Type B pancreatic cell (in vitro differentiated cells): ENCODE measurements around the gene MAPK8IP1. TPM values are rescaled to one million over a fixed set of nuclear protein-coding genes. Genes with fewer than 3 reads are reported as not detected.

ENCODE experiments used
- DNase-seq: peaks from one replicate; pipeline ENCODE4 v3.0.0; 2021; ENCODE audit warnings: mixed read lengths; ENCODE audit not compliant: unreplicated experiment; ENCODE audit errors: extremely low spot score
- H3K27ac Mint-ChIP-seq: 2 replicates; pipeline ENCODE4 v1.8.0; 2021; ENCODE audit warnings: mild to moderate bottlenecking, mixed read lengths
- H3K27me3 Mint-ChIP-seq: 2 replicates; pipeline ENCODE4 v1.8.0; 2021; ENCODE audit warnings: mixed read lengths
- H3K36me3 Mint-ChIP-seq: 2 replicates; pipeline ENCODE4 v1.8.0; 2021; ENCODE audit warnings: mixed read lengths
- H3K4me1 Mint-ChIP-seq: one replicate; pipeline ENCODE4 v1.8.0; 2021; ENCODE audit warnings: mixed read lengths; ENCODE audit not compliant: unreplicated experiment
- H3K4me3 Mint-ChIP-seq: 2 replicates; pipeline ENCODE4 v1.8.0; 2021; ENCODE audit warnings: mild to moderate bottlenecking, mixed read lengths
- H3K9me3 Mint-ChIP-seq: 2 replicates; pipeline ENCODE4 v1.8.0; 2021; ENCODE audit warnings: mixed read lengths
- total RNA-seq: library from RNA; stranded (reverse); gene quantifications from 2 replicates; pipeline ENCODE4 v1.2.1, GENCODE V29; 2021; ENCODE audit warnings: low replicate concordance
- TF ChIP-seq, protein P1 (sequence below): fragments of 200-600 bp; sonication (generic); conservative IDR thresholded peaks from 2 replicates; pipeline ENCODE4 v1.5.0; 2021; ENCODE audit warnings: antibody characterized with exemption, mild to moderate bottlenecking

The MAPK8IP1 gene
- total RNA-seq, 1 donor from 2014 or later: 23.7 TPM

DNA sequence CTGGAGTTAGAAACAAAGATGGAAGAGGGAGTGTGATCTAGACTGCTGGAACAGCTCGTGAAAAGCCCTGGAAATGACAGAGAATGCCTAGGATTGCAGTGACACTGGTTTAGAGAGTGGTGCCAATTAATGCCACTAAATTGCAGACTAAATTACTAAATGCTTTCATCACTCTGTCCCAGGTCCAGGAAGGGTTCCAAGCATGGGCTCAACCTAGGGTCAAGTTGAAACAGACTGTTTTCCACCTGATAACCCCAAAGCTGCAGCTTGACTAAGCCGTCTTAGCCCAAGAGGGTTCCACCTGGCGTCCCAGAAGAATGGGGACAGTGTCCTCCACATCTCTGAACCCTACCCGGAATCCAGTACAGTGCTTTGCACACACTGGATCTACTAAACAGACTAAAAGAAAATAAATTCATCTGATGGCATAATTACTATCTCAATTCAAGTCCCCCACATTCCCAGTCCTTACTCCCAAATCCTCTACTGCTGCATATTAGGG, 39.2 kb upstream of the MAPK8IP1 start:
- Mint-ChIP-seq H3K4me3 (peak overlapping the region; percentile 89), H3K36me3 (no peaks in the 10 kb centered on the region), H3K27me3 (peaks cover 23% of the 10 kb centered on the region), H3K27ac (peak overlapping the region; percentile 95), H3K9me3 (no peaks in the 10 kb centered on the region), H3K4me1 (peaks cover 23% of the 10 kb centered on the region)
- no peak for DNase-seq
- TF ChIP-seq, protein P1, sequence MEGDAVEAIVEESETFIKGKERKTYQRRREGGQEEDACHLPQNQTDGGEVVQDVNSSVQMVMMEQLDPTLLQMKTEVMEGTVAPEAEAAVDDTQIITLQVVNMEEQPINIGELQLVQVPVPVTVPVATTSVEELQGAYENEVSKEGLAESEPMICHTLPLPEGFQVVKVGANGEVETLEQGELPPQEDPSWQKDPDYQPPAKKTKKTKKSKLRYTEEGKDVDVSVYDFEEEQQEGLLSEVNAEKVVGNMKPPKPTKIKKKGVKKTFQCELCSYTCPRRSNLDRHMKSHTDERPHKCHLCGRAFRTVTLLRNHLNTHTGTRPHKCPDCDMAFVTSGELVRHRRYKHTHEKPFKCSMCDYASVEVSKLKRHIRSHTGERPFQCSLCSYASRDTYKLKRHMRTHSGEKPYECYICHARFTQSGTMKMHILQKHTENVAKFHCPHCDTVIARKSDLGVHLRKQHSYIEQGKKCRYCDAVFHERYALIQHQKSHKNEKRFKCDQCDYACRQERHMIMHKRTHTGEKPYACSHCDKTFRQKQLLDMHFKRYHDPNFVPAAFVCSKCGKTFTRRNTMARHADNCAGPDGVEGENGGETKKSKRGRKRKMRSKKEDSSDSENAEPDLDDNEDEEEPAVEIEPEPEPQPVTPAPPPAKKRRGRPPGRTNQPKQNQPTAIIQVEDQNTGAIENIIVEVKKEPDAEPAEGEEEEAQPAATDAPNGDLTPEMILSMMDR: no peak

DNA sequence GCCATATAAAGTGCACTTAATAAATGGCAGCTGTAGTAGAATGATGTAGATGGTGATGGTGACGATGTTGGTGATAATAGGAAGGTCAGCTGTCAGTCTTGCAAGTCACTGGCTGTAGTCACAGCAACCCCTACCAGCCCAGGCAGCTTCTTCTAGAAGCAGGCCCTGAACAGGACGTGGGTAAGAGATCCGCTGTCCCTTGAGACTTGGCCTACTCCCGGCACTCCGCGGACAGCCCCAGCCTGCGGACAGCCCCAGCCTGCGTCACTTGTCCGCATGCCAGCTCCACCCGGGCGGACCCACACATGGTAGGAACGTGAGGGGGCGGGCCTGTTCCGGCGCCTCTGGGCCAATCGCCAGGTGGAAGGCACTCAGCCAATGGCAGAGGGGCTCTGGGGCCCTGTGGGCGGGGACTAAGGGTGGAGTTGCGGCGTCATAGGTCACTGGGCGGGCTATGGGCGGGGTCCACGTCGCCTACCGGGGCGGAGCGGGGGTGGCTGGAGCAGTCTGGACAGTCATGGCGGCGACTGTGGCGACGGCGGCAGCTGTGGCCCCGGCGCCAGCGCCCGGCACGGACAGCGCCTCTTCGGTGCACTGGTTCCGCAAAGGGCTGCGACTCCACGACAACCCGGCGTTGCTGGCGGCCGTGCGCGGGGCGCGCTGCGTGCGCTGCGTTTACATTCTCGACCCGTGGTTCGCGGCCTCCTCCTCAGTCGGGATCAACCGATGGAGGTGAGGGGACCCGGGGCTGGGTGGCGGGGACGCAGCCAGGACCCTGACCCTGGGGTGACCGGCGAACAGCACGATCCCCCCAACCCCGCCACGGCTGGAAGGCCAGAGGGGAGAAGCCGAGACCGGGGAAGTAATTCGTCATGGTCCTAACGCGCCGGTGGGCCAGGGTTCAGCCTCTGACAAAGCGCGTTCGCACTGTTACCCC, 38.2 kb upstream of the MAPK8IP1 start, which contains the start of gene CRY2:
Gene CRY2 (plus strand): TSS at position 502 of the 937 bp plus-strand sequence. CDS start 16 bp downstream, at position 518.
- H3K27me3 Mint-ChIP-seq: peaks cover 23% of the 10 kb centered on the region
- H3K36me3 Mint-ChIP-seq: no peaks in the 10 kb centered on the region
- peak within 1 kb of the TSS; percentile 95 for H3K27ac Mint-ChIP-seq
- H3K4me3 Mint-ChIP-seq: peak within 1 kb of the TSS; percentile 89
- no peaks in the 10 kb centered on the region for H3K9me3 Mint-ChIP-seq
- TF ChIP-seq, protein P1: no peak
- DNase-seq: peak; percentile 99
- H3K4me1 Mint-ChIP-seq: peaks cover 23% of the 10 kb centered on the region

DNA sequence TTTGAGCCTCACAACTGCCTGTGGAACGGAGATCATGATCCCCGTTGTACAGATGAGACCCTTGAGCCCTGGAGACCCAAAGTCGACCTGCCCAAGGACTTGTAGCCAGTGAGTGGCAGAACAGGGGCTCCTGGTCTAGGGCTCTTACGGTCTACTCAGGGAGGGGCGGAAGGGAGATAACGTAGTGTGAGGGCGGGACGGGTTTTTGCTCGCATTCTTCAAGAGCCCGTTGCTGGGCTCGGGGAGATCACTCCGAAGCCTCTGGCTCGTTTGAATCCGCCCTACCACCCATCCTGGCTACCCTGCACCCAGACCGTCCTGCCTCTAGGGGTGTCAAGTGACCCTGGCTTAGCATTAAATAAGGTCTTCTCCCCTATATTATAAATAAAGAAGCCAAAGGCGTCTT, 37.5 kb upstream of the MAPK8IP1 start:
- DNase-seq: no peak
- H3K36me3 Mint-ChIP-seq: no peaks in the 10 kb centered on the region
- H3K27ac Mint-ChIP-seq: peak overlapping the region; percentile 83
- peaks cover 23% of the 10 kb centered on the region for H3K4me1 Mint-ChIP-seq
- TF ChIP-seq, protein P1: peak; percentile 46
- H3K27me3 Mint-ChIP-seq: peaks cover 23% of the 10 kb centered on the region
- H3K4me3 Mint-ChIP-seq: peak overlapping the region; percentile 89
- no peaks in the 10 kb centered on the region for H3K9me3 Mint-ChIP-seq

DNA sequence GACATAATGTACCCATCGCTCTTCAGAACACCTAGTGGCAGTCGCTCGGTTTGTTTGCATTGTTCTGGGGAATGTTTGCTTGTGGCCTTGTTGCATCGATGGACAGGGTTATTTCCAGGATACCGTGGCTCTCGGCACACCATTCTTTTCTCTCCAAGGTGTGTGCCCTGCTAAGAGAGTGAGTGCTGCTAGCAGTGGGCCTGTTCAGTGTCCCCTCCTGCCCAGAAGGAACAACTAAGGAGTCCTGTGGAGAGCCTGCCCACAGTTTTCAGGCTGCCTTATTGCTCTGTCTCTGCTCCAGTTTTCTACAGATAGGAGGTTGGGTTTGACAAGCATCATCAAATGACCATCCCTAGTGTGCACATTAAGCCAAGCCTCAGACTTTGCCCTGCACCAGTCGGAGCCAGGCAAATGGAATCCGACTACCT, 36.8 kb upstream of the MAPK8IP1 start:
- TF ChIP-seq, protein P1: no peak
- no peak for DNase-seq
- H3K27me3 Mint-ChIP-seq: peaks cover 19% of the 10 kb centered on the region
- H3K9me3 Mint-ChIP-seq: no peaks in the 10 kb centered on the region
- H3K4me1 Mint-ChIP-seq: peaks cover 19% of the 10 kb centered on the region
- peak overlapping the region; percentile 89 for H3K4me3 Mint-ChIP-seq
- H3K27ac Mint-ChIP-seq: peak overlapping the region; percentile 83
- no peaks in the 10 kb centered on the region for H3K36me3 Mint-ChIP-seq

DNA sequence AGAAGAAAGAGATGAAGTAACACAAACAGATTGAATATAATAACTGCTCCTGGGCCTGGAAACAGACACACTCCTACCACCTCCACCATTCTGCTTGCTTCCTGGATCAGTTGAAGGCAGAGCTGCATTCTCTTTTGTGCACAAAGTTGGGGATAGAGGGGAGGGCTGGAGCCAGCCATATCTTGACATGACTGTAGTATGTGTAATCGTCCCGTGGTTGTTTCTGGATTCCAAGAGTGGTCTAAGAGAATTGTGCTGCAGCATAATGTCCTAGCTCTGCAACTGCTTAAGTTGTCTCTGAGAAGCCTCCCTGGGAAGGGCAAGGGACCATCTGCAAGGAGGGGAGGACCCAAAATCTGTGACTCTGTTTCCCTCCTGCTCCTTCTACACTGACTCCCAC, 35.0 kb upstream of the MAPK8IP1 start:
- TF ChIP-seq, protein P1: no peak
- Mint-ChIP-seq H3K27ac (peak overlapping the region; percentile 50), H3K9me3 (no peaks in the 10 kb centered on the region), H3K4me1 (peaks cover 23% of the 10 kb centered on the region), H3K36me3 (no peaks in the 10 kb centered on the region), H3K4me3 (peak overlapping the region; percentile 67), H3K27me3 (peaks cover 14% of the 10 kb centered on the region)
- no peak for DNase-seq
